Stimulated activated CD4-positive, alpha-beta T cell treated with anti-CD3 and anti-CD28 coated beads, Interleukin-12 subunit alpha, Interleukin-12 subunit beta, amount 100 ng/mL, for 48 hours (primary cell): Measurements from ENCODE around the gene TTC29.
"Not testable (repeated sequence)": the region's sequence is repeated elsewhere in the genome, so short reads cannot be mapped to it uniquely, and the experiment has no call there.

Source experiments
- DNase-seq, 3 donors: peaks; one replicate each; pipeline ENCODE4 v3.0.0-alpha.2; 2020; ENCODE audit warnings: low read depth in 2 of 3, low spot score in 1 of 3

The TTC29 gene

DNA sequence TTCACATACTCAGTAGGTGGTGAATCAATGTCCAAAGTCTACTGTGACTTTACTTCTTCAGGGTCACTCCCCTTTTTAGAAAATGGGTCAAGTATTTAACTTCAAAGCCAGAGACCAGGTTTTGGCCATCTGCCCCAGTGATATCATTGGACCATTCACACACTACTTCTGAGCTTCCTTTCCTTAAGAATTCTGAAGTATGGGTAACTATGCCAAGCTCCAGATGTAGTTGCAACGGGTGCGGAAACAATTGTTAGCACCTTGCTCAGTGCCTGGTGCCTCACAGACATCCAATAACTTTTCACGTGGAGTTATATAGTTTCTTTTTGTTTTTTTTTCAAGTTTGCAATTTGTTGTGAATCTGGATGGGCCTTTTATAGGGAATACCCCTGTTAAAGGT lies 62.6 kb downstream of the TTC29 start:
- DNase-seq: no peak

DNA sequence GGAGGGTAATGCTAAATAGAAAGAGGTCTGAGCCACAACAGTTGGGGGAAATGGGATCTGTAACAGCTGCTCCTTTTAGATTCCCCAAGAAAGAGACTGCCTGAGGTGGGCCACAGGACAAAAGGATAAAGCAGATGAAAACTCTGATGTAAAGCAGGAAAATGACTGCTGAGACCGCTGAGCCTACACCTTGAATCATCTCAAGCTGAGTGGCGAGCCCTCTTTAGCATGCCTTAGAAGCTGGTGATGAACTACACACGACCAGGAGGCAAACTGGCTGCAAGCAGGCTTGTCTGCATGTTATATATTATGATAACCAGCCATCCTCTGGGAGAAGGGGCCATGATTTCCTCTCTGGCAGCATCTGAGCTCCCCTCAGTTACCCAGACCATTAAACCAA lies 88.4 kb downstream of the TTC29 start:
- DNase-seq: no peak

DNA sequence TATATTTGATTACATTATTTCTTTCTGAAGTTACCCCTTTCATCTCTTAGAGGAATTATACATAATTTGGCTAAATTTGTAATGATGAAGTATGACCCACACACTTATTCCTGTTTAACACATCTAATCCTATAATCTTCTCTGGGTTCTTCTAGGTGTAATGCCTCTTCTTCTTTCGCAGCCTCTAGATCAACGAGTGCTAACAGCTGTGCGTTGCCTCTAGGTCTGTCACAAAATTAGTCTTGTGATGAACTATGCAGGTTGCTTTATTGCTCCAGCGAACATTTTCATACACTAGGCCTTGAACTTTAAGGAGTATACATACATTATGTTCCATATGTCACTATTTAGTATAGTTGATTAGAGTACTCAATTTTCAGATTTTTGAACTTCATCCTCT lies 89.9 kb downstream of the TTC29 start:
- DNase-seq: no peak

DNA sequence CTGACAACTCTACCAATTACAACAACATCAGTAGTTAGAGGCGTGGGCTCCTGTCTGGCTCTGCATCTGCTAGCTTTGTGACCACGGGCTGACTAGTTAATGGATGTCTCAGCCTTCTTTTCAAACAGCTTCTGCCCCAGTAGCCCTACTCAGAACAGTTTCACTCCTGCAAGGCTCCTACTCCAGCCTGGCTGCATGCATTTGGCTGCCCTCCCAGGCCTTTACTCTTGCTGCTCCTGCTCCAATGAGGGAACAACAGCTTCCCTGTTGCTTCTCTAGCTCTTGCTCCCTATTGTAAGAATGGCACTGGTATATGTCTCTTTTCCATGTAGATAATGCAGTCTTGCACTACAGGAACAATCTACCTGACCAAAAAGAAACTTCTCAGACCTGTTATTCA lies 93.3 kb downstream of the TTC29 start:
- DNase-seq: no peak

DNA sequence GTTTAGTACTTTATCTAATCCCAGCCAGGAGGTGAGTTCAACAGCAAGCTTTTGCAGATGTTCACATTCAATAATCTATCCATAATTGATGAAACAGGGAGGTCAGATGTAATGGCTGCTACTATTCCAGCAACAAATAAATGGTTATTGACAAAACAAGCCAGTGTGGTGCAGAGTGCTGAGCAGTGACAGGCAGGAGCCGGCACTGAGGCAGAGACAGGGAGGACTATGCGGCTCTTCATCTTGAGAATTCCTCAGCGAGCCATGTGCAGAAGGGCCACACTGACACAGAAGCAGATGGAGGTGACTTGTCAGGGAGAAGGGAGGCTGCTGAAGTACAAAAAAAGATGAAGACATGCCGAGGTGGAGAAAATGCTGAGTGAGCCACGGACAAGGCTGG lies 98.3 kb downstream of the TTC29 start:
- no peak for DNase-seq

DNA sequence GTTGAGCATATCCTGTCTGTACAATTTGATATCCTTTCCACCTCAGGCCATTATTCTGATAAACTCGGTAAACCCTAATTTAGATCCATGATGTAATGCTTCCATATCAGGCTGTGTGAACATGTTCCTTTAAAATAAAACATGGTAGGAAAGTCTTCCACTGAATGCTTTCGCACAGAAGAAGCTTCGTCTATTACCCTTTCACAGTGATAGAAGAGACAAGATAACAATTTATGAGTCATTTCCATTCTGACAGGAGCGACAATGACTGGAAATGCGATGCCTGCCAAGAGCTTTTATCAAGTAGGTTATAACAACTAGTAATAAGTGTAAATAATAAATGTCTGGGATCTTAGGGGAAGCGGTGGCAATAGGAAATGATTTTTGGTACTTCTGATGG lies 98.8 kb downstream of the TTC29 start:
- no peak for DNase-seq

DNA sequence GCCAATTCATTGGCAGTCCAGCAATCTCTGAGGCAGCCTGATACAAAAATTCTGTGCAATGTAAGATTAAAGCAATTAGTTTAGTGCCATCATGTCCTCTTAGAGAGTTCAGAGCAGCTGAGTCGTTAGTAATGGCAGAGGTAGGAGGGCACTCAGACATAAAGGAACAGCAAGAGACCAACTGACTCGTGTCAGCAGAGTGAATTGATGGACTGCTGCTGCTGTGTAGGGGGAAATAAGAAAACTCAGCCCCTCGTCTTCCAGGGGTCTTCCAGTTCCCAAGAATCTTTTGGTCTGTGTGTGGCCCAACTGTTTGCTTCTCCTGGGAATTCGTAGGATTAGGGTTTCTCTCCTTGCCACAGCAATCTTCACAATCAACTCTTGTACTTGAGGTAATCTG lies 100.9 kb downstream of the TTC29 start:
- no peak for DNase-seq

DNA sequence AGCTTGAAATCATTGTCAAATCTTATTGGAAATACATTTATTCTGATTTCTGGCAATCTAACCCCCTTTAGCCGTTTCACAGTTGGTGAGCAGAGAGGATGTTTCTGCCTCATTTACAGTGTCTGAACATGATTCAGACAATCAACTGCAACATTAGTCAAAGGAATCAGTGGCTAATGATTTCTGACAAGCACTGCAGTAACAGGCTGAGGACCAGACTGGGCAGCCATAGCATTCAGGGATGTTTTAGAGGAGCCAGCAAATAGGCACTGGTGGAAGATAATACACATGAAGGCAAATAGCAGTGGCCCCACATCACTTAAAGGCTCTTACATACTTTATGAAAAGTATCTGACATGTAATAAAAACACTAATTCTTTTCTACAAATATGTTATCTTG lies 102.8 kb downstream of the TTC29 start:
- DNase-seq: no peak

DNA sequence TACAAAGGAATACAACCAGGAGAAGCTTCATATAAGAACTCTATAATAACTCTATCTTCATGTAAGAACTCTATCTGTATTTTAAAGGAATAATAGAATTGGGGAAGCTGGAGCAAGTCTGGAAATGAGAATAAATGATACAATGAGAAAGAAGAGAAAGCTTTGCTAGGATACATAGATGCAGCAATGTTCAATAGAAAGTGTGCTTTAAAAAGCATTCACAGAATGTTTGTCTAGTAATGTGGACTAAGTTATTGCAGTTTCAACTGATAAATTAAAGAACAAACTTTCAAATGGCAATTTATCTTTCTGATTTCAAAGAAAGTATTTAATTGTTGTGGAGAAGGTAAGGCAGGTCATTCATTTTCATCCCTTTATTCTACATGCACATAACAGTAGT lies 104.9 kb downstream of the TTC29 start:
- DNase-seq: no peak

DNA sequence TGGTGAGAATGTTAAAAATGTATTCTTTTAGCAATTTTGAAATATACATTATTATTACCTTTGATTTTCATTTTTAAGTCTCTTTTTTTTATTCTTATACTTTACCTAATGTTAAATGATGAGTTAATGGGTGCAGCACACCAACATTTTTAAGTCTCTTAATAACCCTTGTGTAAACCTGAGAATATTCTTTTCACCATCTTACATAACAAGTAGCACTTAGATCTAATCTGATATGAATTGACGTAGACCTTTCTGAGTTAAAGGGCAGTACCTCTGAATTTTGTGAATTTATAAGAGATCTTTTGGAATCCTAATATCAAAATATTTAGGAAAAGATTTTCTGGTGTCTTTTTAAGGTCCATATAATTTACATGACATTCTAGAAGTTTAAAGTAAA lies 110.6 kb downstream of the TTC29 start:
- no peak for DNase-seq

DNA sequence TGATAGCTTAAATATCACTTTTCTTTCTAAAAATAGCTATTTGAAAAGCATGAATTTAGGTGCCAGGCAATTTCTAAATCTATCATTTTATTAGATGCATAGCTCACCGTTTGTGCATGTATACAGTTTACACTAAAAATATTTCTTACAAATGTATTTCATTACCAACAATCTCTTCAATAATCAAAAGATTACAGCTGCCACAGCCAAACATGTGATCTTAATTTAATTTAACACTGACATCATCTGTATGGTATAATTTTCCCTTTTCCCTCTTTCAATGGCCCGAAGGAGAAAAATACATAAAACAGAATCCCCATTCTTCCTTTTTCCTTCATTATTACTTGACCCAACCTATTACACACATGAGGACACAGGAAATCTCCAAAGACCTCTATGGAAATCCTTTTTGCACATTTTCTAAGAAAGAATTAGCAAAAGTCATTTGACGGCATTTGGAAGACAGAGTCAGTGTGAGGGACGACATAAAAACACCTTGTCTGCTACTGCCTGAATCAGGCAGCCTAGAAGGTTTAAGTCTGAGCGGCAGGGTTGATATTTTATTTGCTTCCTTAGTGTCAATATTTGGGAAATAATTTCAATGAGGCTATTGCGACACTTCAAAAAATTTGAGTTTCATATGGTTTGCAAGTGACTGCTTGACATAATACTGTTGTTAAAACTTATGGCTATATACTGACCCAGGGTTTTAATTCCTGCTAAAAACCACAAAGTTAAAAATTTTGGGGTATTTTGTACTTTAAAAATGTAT lies 111.2 kb downstream of the TTC29 start:
- DNase-seq: no peak

DNA sequence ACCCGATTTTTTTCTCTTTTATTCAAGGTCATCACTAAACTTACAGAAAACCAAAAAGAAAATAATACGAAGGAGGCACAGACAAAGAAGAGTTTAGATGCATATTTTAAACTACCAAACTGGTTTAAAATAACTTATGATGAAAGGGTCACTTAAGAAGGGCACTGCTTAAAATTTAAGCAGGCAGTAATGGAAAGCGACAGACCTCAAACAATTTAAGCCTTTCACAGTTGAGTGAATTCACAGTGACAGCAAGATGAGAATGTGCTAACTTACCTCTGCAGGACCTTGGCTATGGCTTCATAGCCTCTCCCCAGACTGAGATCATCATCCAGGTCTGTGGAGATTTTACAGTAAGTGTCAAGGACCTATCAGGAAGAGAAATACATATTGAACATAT lies 112.1 kb downstream of the TTC29 start:
- DNase-seq: no peak

DNA sequence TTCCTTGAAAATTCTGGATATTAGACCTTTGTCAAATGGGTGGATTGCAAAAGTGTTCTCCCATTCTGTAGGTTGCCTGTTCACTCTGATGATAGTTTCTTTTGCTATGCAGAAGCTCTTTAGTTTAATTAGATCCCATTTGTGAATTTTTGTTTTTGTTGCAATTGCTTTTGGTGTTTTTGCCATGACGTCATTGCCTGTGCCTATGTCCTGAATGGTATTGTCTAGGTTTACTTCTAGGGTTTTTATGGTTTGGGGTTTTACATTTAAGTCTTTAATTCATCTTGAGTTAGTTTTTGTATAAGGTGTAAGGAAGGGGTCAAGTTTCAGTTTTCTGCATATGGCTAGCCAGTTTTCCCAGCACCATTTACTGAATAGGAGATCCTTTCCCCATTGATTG lies 122.7 kb downstream of the TTC29 start:
- DNase-seq: not testable (repeated sequence)

DNA sequence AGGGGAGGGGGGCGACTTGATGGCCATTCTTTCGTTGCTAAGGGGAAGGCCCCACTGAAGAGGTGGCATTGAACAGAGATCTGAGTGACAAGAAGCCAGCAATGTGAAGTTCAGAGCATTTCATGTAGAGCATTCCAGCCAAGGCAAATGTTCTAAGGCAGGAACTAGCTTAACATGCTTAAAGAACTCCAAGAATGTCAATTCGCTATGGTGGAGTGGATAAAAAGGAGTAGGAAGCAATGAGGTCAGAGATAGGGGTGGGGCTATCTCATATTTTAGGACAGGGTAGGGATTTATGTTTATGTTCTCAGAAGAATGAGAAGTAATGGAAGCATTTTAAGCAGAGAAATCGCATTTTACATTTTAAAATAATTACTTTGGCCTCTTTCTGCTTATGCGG lies 130.9 kb downstream of the TTC29 start:
- DNase-seq: no peak

DNA sequence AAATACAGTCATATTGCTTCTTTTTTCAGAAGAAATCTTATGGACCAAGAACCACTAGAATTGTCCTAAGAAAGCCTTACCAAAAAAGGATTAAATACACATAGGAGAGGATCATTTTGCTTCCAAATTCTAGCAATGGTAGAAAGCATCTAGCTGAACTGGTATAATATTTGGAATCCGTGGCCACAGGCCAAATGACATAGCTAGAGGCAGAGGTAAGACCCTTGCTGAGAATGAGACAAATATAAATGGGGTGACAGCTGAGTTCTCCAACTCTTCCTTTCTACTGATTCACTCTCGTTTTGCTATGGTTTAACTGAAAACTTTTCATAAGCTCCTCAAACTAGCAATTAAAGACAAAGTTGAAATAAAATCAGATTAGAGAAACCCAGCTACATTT lies 150.0 kb downstream of the TTC29 start:
- DNase-seq: no peak

DNA sequence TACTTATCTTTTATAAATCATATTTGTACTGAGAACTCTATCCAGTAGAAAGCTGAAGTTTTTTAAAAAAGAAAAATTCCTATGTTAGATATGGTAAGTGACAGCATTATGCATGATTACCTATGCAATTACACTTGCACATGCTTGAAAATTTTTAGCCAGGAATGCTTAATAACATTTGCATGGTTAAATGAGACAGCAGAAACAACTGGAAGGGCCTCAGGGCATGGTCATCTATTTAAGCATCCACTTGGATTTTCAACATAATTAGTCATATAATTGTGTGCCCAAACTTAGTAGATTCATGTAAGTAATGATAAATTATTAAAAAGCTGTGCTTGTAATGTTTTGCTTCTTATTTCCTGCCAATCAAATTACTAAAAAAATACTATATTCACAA lies 151.9 kb downstream of the TTC29 start:
- DNase-seq: no peak

DNA sequence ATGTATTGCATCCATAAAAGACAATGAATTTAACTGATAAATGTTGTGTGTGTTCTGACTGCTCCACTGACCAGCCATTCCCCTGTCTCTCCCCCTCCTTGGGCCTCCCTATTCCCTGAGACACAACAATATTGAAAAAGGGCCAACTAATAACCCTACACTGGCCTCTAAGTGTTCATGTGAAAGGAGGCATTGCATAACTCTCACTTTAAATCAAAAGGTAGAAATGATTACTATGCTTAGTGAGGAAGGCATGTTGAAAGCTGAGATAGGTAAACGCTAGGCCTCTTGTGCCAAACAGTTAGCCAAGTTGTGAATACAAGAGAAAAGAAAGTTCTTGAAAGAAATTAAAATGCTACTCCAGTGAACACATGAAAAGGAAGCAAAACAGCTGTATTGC lies 154.2 kb downstream of the TTC29 start:
- DNase-seq: no peak

DNA sequence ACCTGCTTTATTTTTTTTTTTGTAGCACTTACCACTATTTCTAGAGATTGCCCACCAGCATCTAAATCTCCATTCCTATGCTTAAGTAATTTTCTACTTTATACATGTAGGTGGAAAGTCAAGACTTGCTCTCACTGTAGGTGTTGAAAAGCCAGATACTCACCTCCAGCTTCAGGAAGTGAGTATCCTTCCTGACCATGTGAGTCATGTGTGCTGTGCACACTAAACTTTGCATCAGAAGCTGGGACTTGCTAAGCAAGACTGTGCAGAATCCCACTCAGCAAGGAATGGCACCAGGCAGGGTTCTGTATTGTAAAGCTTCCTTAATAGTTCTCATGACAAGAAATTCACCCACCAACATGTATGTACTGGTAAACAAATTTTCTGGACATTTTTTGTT lies 155.1 kb downstream of the TTC29 start:
- DNase-seq: no peak

DNA sequence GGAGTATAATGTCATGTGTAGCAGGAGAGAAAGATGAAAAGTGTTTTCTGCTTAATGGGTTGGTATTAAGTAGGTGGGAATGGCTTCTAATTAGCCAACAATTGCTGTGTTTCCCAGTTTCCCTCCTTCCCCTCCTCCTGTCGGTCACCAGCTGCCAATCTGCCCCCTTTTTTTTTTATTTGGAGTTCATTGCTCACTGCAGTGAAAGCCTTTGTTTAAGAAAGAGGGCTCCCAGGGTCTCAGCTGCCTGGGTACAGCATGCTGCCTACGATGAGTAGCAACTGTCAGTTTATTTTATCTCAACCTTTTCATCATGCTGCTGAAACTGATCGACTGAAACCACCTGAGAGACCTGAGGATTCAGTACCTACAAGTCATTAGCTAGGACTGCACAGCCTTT lies 157.9 kb downstream of the TTC29 start:
- no peak for DNase-seq

DNA sequence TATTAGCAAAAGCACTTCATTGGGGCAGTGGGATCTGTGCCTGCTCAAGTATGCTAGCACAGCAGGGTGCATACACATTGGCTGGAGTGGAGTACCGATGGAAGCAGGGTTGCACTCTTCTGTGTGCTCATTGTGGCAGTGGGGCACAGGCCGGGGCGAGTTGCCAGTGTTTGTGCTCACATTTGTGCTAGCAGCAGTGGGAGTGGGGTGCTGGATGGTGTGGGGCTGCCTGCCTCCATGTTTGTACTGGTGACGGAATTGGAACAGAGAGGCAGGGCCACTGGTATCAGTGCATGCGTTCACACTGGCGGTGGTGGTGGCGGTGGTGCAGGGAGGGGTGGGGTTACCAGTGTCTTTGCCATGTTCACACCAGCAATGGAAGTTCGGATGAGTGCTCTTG lies 169.0 kb downstream of the TTC29 start:
- no peak for DNase-seq

DNA sequence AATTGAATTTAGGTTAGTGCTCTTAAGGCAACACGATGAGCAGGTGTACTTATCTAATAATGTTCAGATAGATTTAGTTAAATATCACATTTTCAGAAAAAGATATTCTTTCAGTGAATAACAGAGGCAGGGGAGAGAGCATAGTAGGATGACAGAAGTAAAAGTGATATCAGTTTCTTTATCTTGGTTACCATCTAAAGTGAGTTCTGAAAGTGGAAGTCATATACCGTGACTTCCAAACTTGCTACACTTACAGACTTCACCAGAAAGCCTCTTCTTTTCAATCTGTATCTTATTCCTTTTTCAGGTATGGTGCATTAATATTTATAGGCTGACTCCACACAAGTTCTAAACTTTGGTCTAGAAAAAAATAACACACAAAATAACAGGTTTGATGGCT lies 182.1 kb downstream of the TTC29 start:
- no peak for DNase-seq

DNA sequence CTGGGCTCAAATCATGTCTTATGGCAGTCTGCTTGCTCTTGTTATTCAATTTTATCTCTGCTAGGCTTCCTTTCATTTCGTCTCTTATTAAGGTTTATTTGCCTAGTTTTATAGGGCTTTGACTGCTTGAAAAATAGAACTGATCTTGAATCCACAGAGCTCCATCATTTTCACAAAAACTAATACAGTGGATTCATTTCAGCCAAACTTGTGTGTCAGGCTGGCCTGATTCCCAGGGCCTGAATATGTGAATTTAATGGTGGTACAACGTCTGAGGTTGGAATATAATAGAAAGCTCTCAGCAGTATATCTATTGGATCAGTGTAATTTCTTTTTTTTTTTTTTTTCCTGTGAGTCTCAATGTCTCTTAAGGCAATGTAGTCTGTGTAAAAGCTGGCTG lies 183.6 kb downstream of the TTC29 start:
- no peak for DNase-seq

DNA sequence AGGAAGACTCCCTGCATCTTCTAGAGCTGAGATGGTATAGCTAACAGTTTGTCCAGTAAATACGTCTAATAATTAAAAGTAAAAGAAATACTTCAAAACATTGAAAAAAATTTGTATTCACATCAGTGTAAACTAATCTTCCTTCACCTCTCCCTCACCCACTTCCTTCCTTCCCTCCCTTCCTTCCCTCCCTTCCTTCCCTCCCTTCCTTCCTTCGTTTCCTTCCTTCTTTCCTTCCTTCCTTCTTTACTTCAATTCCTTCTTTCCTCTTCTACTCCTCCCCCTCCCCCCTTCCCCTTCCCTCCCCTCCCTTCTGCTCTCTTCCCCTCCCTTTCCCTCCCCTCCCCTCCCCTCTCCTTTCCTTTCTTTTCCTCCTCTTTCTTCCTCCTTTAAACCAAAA lies 203.2 kb downstream of the TTC29 start:
- DNase-seq: no peak

DNA sequence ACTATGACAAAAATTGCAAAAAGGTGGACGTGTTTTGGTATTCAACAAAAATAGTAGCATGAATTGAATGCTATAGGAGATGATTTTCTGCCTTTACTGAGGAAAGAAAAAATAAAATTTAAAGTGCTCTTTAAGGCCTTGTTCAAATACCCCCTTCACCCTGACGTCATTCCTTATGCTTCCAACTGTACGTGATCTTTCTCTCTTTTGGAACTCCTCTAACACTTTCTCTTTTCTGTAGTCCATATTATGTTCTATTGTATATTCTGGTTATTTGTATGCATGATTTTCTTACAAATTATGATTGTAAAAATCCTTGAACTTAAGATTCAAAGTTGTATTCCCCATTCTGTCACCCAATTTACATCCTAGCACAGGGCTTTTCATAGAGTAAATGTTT lies 206.5 kb downstream of the TTC29 start:
- DNase-seq: no peak
